Esophagus (tissue), 2 donors: Measurements from ENCODE around the gene ZNF330. TPM values are rescaled to one million over a fixed set of nuclear protein-coding genes. Genes with fewer than 3 reads are reported as not detected.
"Not testable (repeated sequence)": the region's sequence is repeated elsewhere in the genome, so short reads cannot be mapped to it uniquely, and the experiment has no call there.

ENCODE experiments used
- H3K27ac ChIP-seq, 2 donors: one replicate each; pipeline ENCODE4 v1.5.1; 2013; ENCODE audit warnings: low read depth in 2 of 2, mild to moderate bottlenecking in 2 of 2, inconsistent platforms in 1 of 2, low read length in 1 of 2, moderate library complexity in 1 of 2
- H3K27me3 ChIP-seq, 2 donors: one replicate each; pipeline ENCODE4 v1.6.1; 2013; ENCODE audit warnings: low read length in 2 of 2, control low read depth in 1 of 2, mild to moderate bottlenecking in 1 of 2; ENCODE audit not compliant: insufficient read depth in 2 of 2, control insufficient read depth in 1 of 2
- H3K36me3 ChIP-seq, 2 donors: one replicate each; pipeline ENCODE4 v1.6.1; 2013; ENCODE audit warnings: low read length in 1 of 2; ENCODE audit not compliant: control insufficient read depth in 2 of 2, insufficient read depth in 2 of 2
- H3K4me1 ChIP-seq, 2 donors: one replicate each; pipeline ENCODE4 v1.6.1; 2013; ENCODE audit warnings: low read length in 1 of 2; ENCODE audit not compliant: control insufficient read depth in 2 of 2, insufficient read depth in 2 of 2
- H3K4me3 ChIP-seq, 2 donors: one replicate each; pipeline ENCODE4 v1.5.1; 2013; ENCODE audit warnings: low read length in 2 of 2, mild to moderate bottlenecking in 2 of 2, low read depth in 1 of 2, moderate library complexity in 1 of 2
- H3K9me3 ChIP-seq, 2 donors: one replicate each; pipeline ENCODE4 v1.6.1; 2013; ENCODE audit warnings: mild to moderate bottlenecking in 2 of 2, low read depth in 1 of 2, low read length in 1 of 2, moderate library complexity in 1 of 2; ENCODE audit not compliant: control insufficient read depth in 2 of 2, insufficient read depth in 1 of 2
- WGBS, 2 donors: extraction: QIAGEN DNeasy Blood & Tissue Kit; methylation state at CpG; one replicate each; pipeline ENCODE4 v1.1.7; 2013; 5-methylcytosine and 5-hydroxymethylcytosine counted together
- polyA plus RNA-seq, 2 donors: library from polyadenylated mRNA; stranded (reverse); fragments of 200-250 nt; gene quantifications; one replicate each; pipeline ENCODE4 v1.2.3, GENCODE V29; 2013
- donor health status: healthy with polysubstance abuse.
- donor health status: Bipolar disorder and iron deficiency.

Gene ZNF330
- polyA plus RNA-seq, result 10 to 100 TPM; 11.0 to 21.5 TPM

- 0% methylated on average over 57 of the region's 57 CpGs for WGBS, 2 donors
These were observed at the start of gene ZNF330 for GRCh38 chr4:141220691-141221659. TSS of gene ZNF330 (plus strand) at chr4:141220895. CDS start at chr4:141222372, 1,477 bp downstream.

GRCh38 chr4:141174457-141174856 lies 46.2 kb upstream of the ZNF330 start:
- Histone ChIP-seq H3K9me3 (no peaks in the 10 kb centered on the region), H3K4me3 (no peak overlapping the region), H3K36me3 (no peaks in the 10 kb centered on the region), H3K27me3 (no peaks in the 10 kb centered on the region), H3K27ac (no peak overlapping the region), H3K4me1 (no peaks in the 10 kb centered on the region)
- WGBS, 2 donors, result 61% methylated on average over 1 of the region's 1 CpG

More at GRCh38 chr4:141220691-141221659, at the start of gene ZNF330:
- no peaks in the 10 kb centered on the region for H3K4me1 ChIP-seq
- no peaks in the 10 kb centered on the region for H3K36me3 ChIP-seq
- H3K9me3 ChIP-seq, result no peaks in the 10 kb centered on the region
- H3K27me3 ChIP-seq, result no peaks in the 10 kb centered on the region
- peak within 1 kb of the TSS; percentile 83 to 91 for H3K4me3 ChIP-seq
- peak within 1 kb of the TSS; percentile 89 to 97 for H3K27ac ChIP-seq

GRCh38 chr4:141177171-141177570 lies 43.5 kb upstream of the ZNF330 start:
- 32 to 37% methylated on average over 1 of the region's 1 CpG for WGBS, 2 donors
- Histone ChIP-seq H3K4me3 (no peak overlapping the region), H3K27ac (no peak overlapping the region), H3K9me3 (peaks cover 0 to 2% of the 10 kb centered on the region in 2 donors), H3K27me3 (no peaks in the 10 kb centered on the region), H3K4me1 (no peaks in the 10 kb centered on the region), H3K36me3 (no peaks in the 10 kb centered on the region)

GRCh38 chr4:141179474-141180373 lies 41.0 kb upstream of the ZNF330 start:
- H3K4me3 ChIP-seq, result no peak overlapping the region
- WGBS, 2 donors, result 44 to 45% methylated on average over 8 of the region's 8 CpGs
- no peaks in the 10 kb centered on the region for H3K36me3 ChIP-seq

GRCh38 chr4:141180991-141181761 lies 39.5 kb upstream of the ZNF330 start:
- Histone ChIP-seq H3K4me1 (no peaks in the 10 kb centered on the region), H3K9me3 (peaks cover 0 to 2% of the 10 kb centered on the region in 2 donors), H3K27me3 (no peaks in the 10 kb centered on the region), H3K36me3 (no peaks in the 10 kb centered on the region), H3K4me3 (no peak overlapping the region), H3K27ac (no peak overlapping the region)
- WGBS, 2 donors, result 48 to 66% methylated on average over 2 of the region's 2 CpGs

More at GRCh38 chr4:141179474-141180373, 41.0 kb upstream of the ZNF330 start:
- H3K9me3 ChIP-seq, result peaks cover 0 to 2% of the 10 kb centered on the region in 2 donors
- H3K27me3 ChIP-seq, result no peaks in the 10 kb centered on the region
- H3K27ac ChIP-seq, result no peak overlapping the region
- H3K4me1 ChIP-seq, result no peaks in the 10 kb centered on the region

- not testable (repeated sequence) for H3K27me3 ChIP-seq, H3K27ac ChIP-seq, H3K36me3 ChIP-seq, H3K9me3 ChIP-seq, H3K4me3 ChIP-seq, H3K4me1 ChIP-seq
- 70 to 78% methylated on average over 2 of the region's 2 CpGs for WGBS, 2 donors
These were observed 37.2 kb upstream of the ZNF330 start for GRCh38 chr4:141183491-141183890.

GRCh38 chr4:141192564-141192963 lies 28.1 kb upstream of the ZNF330 start:
- no peaks in the 10 kb centered on the region for H3K9me3 ChIP-seq
- H3K27ac ChIP-seq, result no peak overlapping the region
- H3K27me3 ChIP-seq, result no peaks in the 10 kb centered on the region
- no peaks in the 10 kb centered on the region for H3K36me3 ChIP-seq
- 96 to 97% methylated on average over 2 of the region's 2 CpGs for WGBS, 2 donors
- H3K4me3 ChIP-seq, result no peak overlapping the region
- H3K4me1 ChIP-seq, result no peaks in the 10 kb centered on the region

GRCh38 chr4:141193516-141194034 lies 27.1 kb upstream of the ZNF330 start:
- Histone ChIP-seq H3K4me1 (no peaks in the 10 kb centered on the region), H3K27me3 (no peaks in the 10 kb centered on the region), H3K27ac (no peak overlapping the region), H3K36me3 (no peaks in the 10 kb centered on the region), H3K9me3 (no peaks in the 10 kb centered on the region), H3K4me3 (no peak overlapping the region)
- 64 to 76% methylated on average over 2 of the region's 2 CpGs for WGBS, 2 donors
